AG09309 (cell line): ENCODE data around the gene SPATA3.
"Not testable (repeated sequence)": the region's sequence is repeated elsewhere in the genome, so short reads cannot be mapped to it uniquely, and the experiment has no call there.

Experiments used
- DNase-seq: peaks from one replicate; pipeline ENCODE4 v3.0.0-alpha.2; 2010; ENCODE audit warnings: low read depth
- H3K4me3 ChIP-seq: 2 replicates; pipeline ENCODE4 v1.5.1; 2011; ENCODE audit warnings: mild to moderate bottlenecking, low read depth, low read length, moderate library complexity; ENCODE audit not compliant: control insufficient read depth
- CTCF ChIP-seq: IDR thresholded peaks from 2 replicates; pipeline ENCODE4 v1.5.1; 2011; ENCODE audit warnings: mild to moderate bottlenecking, low read depth, low read length, inconsistent platforms; ENCODE audit not compliant: insufficient read depth, control insufficient read depth; ENCODE audit errors: missing control alignments

The SPATA3 gene

GRCh38 chr2:231001921-231002320 lies 6.0 kb downstream of the SPATA3 start:
- no peak for TF ChIP-seq CTCF
- H3K4me3 ChIP-seq, result no peak overlapping the region
- DNase-seq, result no peak

- no peak for TF ChIP-seq CTCF
- DNase-seq, result no peak
- no peak overlapping the region for H3K4me3 ChIP-seq
These were observed 6.7 kb downstream of the SPATA3 start for GRCh38 chr2:231002641-231003040.

GRCh38 chr2:231003186-231003585 lies 7.3 kb downstream of the SPATA3 start:
- H3K4me3 ChIP-seq, result no peak overlapping the region
- DNase-seq, result no peak
- TF ChIP-seq CTCF, result no peak

- not testable (repeated sequence) for H3K4me3 ChIP-seq, DNase-seq
These were observed 9.0 kb downstream of the SPATA3 start for GRCh38 chr2:231004930-231005329.

GRCh38 chr2:231007286-231008098 lies 11.6 kb downstream of the SPATA3 start:
- TF ChIP-seq CTCF, result no peak
- DNase-seq, result no peak
- no peak overlapping the region for H3K4me3 ChIP-seq

GRCh38 chr2:231008131-231008530 lies 12.2 kb downstream of the SPATA3 start:
- no peak for TF ChIP-seq CTCF
- DNase-seq, result no peak
- H3K4me3 ChIP-seq, result no peak overlapping the region

GRCh38 chr2:231009236-231009919 lies 13.5 kb downstream of the SPATA3 start:
- no peak overlapping the region for H3K4me3 ChIP-seq
- DNase-seq, result no peak
- no peak for TF ChIP-seq CTCF
